Left colon (tissue), 2 donors: ENCODE measurements around the gene JAG1. TPM values are rescaled to one million over a fixed set of nuclear protein-coding genes. Genes with fewer than 3 reads are reported as not detected.
"Not testable (repeated sequence)": the region's sequence is repeated elsewhere in the genome, so short reads cannot be mapped to it uniquely, and the experiment has no call there.

ENCODE experiments used
- ATAC-seq: fragments of 200-7000 bp; cut with Tn5 transposase; one replicate; pipeline ENCODE4 v1.9.1; 2020; ENCODE audit warnings: mild to moderate bottlenecking, moderate library complexity
- DNase-seq, 2 donors: peaks; one replicate each; pipeline ENCODE4 v3.0.0-alpha.2; 2020
- intact Hi-C, 2 donors: fragments of 100-400 bp; cut with DNase I in 1 of 2; cut with micrococcal nuclease in 1 of 2; formaldehyde crosslinking; loops; one replicate each; pipeline versions ENCODE4 v1.11.2 to v1.14.0; 2022; cut with DNase I, micrococcal nuclease
- microRNA-seq, 2 donors: library from miRNA; unstranded; fragments of <30 nt; microRNA quantifications; one replicate each; pipeline versions ENCODE4 v1.1.0 to v1.2.0, GENCODE V29; 2020
- total RNA-seq, 2 donors: library from RNA; stranded (reverse); fragmentation: NEBNext Ultra II Directional; extraction: Animal tissue kit (Norgen Biotek cat#: 25700); gene quantifications; one replicate each; pipeline ENCODE4 v1.2.1, GENCODE V29; 2021
- donor health status: DM: no; HTN: no; CAD: no.
- donor health status: DM: yes; HTN: yes; CAD: no.

JAG1 gene
- total RNA-seq, 2 donors from 2014 or later = 78.8 to 170 TPM

- ATAC-seq (no peak), DNase-seq (no peak)
- intact Hi-C loops = no loop called here
These were observed 68.1 kb downstream of the JAG1 start for GRCh38 chr20:10605547-10606195.

GRCh38 chr20:10604865-10605440 is 68.8 kb downstream of the JAG1 start:
- intact Hi-C loops = no loop called here
- DNase-seq (no peak), ATAC-seq (no peak)

- ATAC-seq (no peak), DNase-seq (no peak)
- intact Hi-C loops = no loop called here
These were observed 69.6 kb downstream of the JAG1 start for GRCh38 chr20:10603971-10604864.

- no peak for ATAC-seq
- DNase-seq = no peak
- intact Hi-C loops = no loop called here
These were observed 70.4 kb downstream of the JAG1 start for GRCh38 chr20:10603378-10603777.

- ATAC-seq (no peak), DNase-seq (no peak)
- intact Hi-C loops = no loop called here
These were observed 71.5 kb downstream of the JAG1 start for GRCh38 chr20:10602221-10602871.

GRCh38 chr20:10597637-10598036 is 76.2 kb downstream of the JAG1 start:
- ATAC-seq = no peak
- intact Hi-C loops = no loop called here
- DNase-seq = no peak

GRCh38 chr20:10596710-10597121 is 77.1 kb downstream of the JAG1 start:
- no peak for ATAC-seq

GRCh38 chr20:10595985-10596384 is 77.8 kb downstream of the JAG1 start:
- no peak for DNase-seq
- intact Hi-C loops = no loop called here
- ATAC-seq = no peak

More at GRCh38 chr20:10596710-10597121, 77.1 kb downstream of the JAG1 start:
- DNase-seq = no peak
- intact Hi-C loops = no loop called here

GRCh38 chr20:10595266-10595665 is 78.5 kb downstream of the JAG1 start:
- intact Hi-C loops = no loop called here
- ATAC-seq (no peak), DNase-seq (no peak)

GRCh38 chr20:10594296-10594868 is 79.4 kb downstream of the JAG1 start:
- ATAC-seq (no peak), DNase-seq (no peak)
- intact Hi-C loops = no loop called here

GRCh38 chr20:10591946-10592521 is 81.8 kb downstream of the JAG1 start:
- ATAC-seq (no peak), DNase-seq (no peak)

GRCh38 chr20:10590950-10591671 is 82.7 kb downstream of the JAG1 start:
- intact Hi-C loops = no loop called here
- ATAC-seq = no peak

More at GRCh38 chr20:10591946-10592521, 81.8 kb downstream of the JAG1 start:
- intact Hi-C loops = no loop called here

GRCh38 chr20:10590446-10590845 is 83.4 kb downstream of the JAG1 start:
- ATAC-seq, DNase-seq, intact Hi-C loops: not testable (repeated sequence)

More at GRCh38 chr20:10590950-10591671, 82.7 kb downstream of the JAG1 start:
- no peak for DNase-seq

Small RNA genes lying within 50 kb of the gene (microRNA-seq; reads per million reads assigned to microRNA genes)
- gene MIR6870 = 0 reads per million in 2 donors

Other genes starting within 250 kb of the JAG1 start
- 10 to 100 TPM; 26.4 to 26.7 TPM for gene MKKS, start 239.8 kb downstream of the JAG1 start, total RNA-seq
- gene SLX4IP, start 238.7 kb downstream of the JAG1 start, total RNA-seq = 1 to 10 TPM; 6.4 to 7.7 TPM